DND-41 (cell line): Measurements from ENCODE around the gene RAD23B.

Experiments
- ATAC-seq: fragments of 200-7000 bp; cut with Tn5 transposase; 3 replicates; pipeline ENCODE4 v1.9.1; 2021; ENCODE audit warnings: low read depth; ENCODE audit not compliant: insufficient read depth
- DNase-seq: peaks from one replicate; pipeline ENCODE4 v3.0.0-alpha.2; 2020
- H2AFZ ChIP-seq: 2 replicates; pipeline ENCODE4 v1.6.0; 2012; ENCODE audit warnings: low read depth, low read length
- H3K27ac ChIP-seq: 2 replicates; pipeline ENCODE4 v1.5.1; 2012; ENCODE audit warnings: low read length, inconsistent platforms
- H3K27me3 ChIP-seq: fragments of 200-600 bp; sonication (generic); 2 replicates; pipeline ENCODE4 v1.6.0; 2012; ENCODE audit warnings: low read length, mild to moderate bottlenecking, inconsistent platforms; ENCODE audit not compliant: insufficient read depth, poor library complexity
- H3K36me3 ChIP-seq: 2 replicates; pipeline ENCODE4 v1.5.1; 2012; ENCODE audit warnings: low read length, inconsistent platforms; ENCODE audit not compliant: insufficient read depth
- H3K4me1 ChIP-seq: 2 replicates; pipeline ENCODE4 v1.5.1; 2012; ENCODE audit warnings: mild to moderate bottlenecking, low read length; ENCODE audit not compliant: insufficient read depth
- H3K4me2 ChIP-seq: 2 replicates; pipeline ENCODE4 v1.6.0; 2012; ENCODE audit warnings: mild to moderate bottlenecking, moderate library complexity, low read length, inconsistent platforms; ENCODE audit not compliant: insufficient read depth
- H3K4me3 ChIP-seq, 2 experiments: fragments of 200-600 bp in 1 of 2; shearing (Covaris generic) in 1 of 2; 2 replicates each; pipeline ENCODE4 v1.5.1; 2012 to 2016; ENCODE audit warnings: inconsistent platforms in 2 of 2, low read length in 2 of 2, mild to moderate bottlenecking in 2 of 2, low read depth in 1 of 2, moderate library complexity in 1 of 2
- H3K79me2 ChIP-seq: 2 replicates; pipeline ENCODE4 v1.6.0; 2012; ENCODE audit warnings: low read length, inconsistent platforms; ENCODE audit not compliant: insufficient read depth
- H3K9ac ChIP-seq: 2 replicates; pipeline ENCODE4 v1.6.0; 2012; ENCODE audit warnings: low read depth, mild to moderate bottlenecking, inconsistent platforms, low read length, moderate library complexity
- H3K9me3 ChIP-seq: 2 replicates; pipeline ENCODE4 v1.5.1; 2012; ENCODE audit warnings: low read length, moderate library complexity, mild to moderate bottlenecking, inconsistent platforms; ENCODE audit not compliant: insufficient read depth, severe bottlenecking
- H4K20me1 ChIP-seq: 2 replicates; pipeline ENCODE4 v1.6.0; 2012; ENCODE audit warnings: low read length; ENCODE audit not compliant: insufficient read depth
- CTCF ChIP-seq: IDR thresholded peaks from 2 replicates; pipeline ENCODE4 v1.5.1; 2012; ENCODE audit warnings: borderline replicate concordance, low read length, moderate library complexity, mild to moderate bottlenecking; ENCODE audit not compliant: poor library complexity, severe bottlenecking; ENCODE audit errors: extremely low read depth
- EZH2 ChIP-seq: IDR thresholded peaks from 3 replicates; pipeline ENCODE4 v1.6.1; 2012; ENCODE audit warnings: borderline replicate concordance, low read depth, mild to moderate bottlenecking, moderate library complexity, low read length, inconsistent platforms; ENCODE audit not compliant: severe bottlenecking

Gene RAD23B

GRCh38 chr9:107260437-107261081 lies 22.5 kb upstream of the RAD23B start:
- Histone ChIP-seq H3K9me3 (no peaks in the 10 kb centered on the region), H3K27me3 (no peaks in the 10 kb centered on the region), H3K27ac (no peak overlapping the region), H3K4me3 (no peak overlapping the region), H3K79me2 (no peaks in the 10 kb centered on the region), H4K20me1 (no peaks in the 10 kb centered on the region), H2AFZ (no peak overlapping the region), H3K36me3 (no peaks in the 10 kb centered on the region), H3K9ac (no peak overlapping the region), H3K4me1 (no peaks in the 10 kb centered on the region), H3K4me2 (no peak overlapping the region)
- ATAC-seq (no peak), DNase-seq (no peak)
- no peak for TF ChIP-seq EZH2
- TF ChIP-seq CTCF: no peak

- Histone ChIP-seq H3K4me2 (no peak overlapping the region), H3K4me1 (no peaks in the 10 kb centered on the region), H3K79me2 (no peaks in the 10 kb centered on the region), H3K27ac (no peak overlapping the region), H3K4me3 (no peak overlapping the region), H3K9me3 (no peaks in the 10 kb centered on the region), H4K20me1 (no peaks in the 10 kb centered on the region), H3K9ac (no peak overlapping the region), H3K36me3 (no peaks in the 10 kb centered on the region), H2AFZ (no peak overlapping the region), H3K27me3 (no peaks in the 10 kb centered on the region)
- DNase-seq: no peak
- no peak for ATAC-seq
- no peak for TF ChIP-seq CTCF
- TF ChIP-seq EZH2: no peak
These were observed 22.0 kb upstream of the RAD23B start for GRCh38 chr9:107261106-107261505.

- no peak for DNase-seq
- ATAC-seq: no peak
- Histone ChIP-seq H3K4me3 (no peak overlapping the region), H3K27ac (no peak overlapping the region), H4K20me1 (no peaks in the 10 kb centered on the region), H3K4me1 (no peaks in the 10 kb centered on the region), H3K9ac (no peak overlapping the region), H3K27me3 (no peaks in the 10 kb centered on the region), H3K79me2 (no peaks in the 10 kb centered on the region), H3K9me3 (no peaks in the 10 kb centered on the region), H3K36me3 (no peaks in the 10 kb centered on the region), H3K4me2 (no peak overlapping the region), H2AFZ (no peak overlapping the region)
- TF ChIP-seq EZH2 (no peak), CTCF (no peak)
These were observed 19.8 kb upstream of the RAD23B start for GRCh38 chr9:107263289-107263688.
